Effector memory CD4-positive, alpha-beta T cell (primary cell): ENCODE data around the gene FNDC3B.

ENCODE experiments used
- DNase-seq, 3 donors: peaks; one replicate each; pipeline ENCODE4 v3.0.0-alpha.2; 2020
- H3K27ac ChIP-seq: 2 replicates; pipeline ENCODE4 v1.7.0; 2013; ENCODE audit warnings: mild to moderate bottlenecking, low read length, moderate library complexity; ENCODE audit not compliant: insufficient read depth, poor library complexity, severe bottlenecking
- H3K27me3 ChIP-seq: replicated peaks from 2 replicates; pipeline ENCODE4 v1.7.0; 2013; ENCODE audit warnings: mild to moderate bottlenecking, low read length; ENCODE audit not compliant: insufficient read depth, control insufficient read depth, poor library complexity, severe bottlenecking
- H3K36me3 ChIP-seq: 2 replicates; pipeline ENCODE4 v1.7.0; 2013; ENCODE audit warnings: mild to moderate bottlenecking, low read length, moderate library complexity; ENCODE audit not compliant: control insufficient read depth, insufficient read depth
- H3K4me1 ChIP-seq: 2 replicates; pipeline ENCODE4 v1.7.0; 2013; ENCODE audit warnings: low read length, mild to moderate bottlenecking; ENCODE audit not compliant: control insufficient read depth, insufficient read depth, poor library complexity, severe bottlenecking
- H3K4me3 ChIP-seq: 2 replicates; pipeline ENCODE4 v1.7.0; 2013; ENCODE audit warnings: low read length, low read depth, mild to moderate bottlenecking; ENCODE audit not compliant: insufficient read depth, poor library complexity, severe bottlenecking
- H3K9me3 ChIP-seq: 2 replicates; pipeline ENCODE4 v1.7.0; 2013; ENCODE audit warnings: mild to moderate bottlenecking, low read length, moderate library complexity; ENCODE audit not compliant: control insufficient read depth

FNDC3B gene

GRCh38 chr3:172161133-172161789 lies 121.9 kb downstream of the FNDC3B start:
- H3K9me3 ChIP-seq, result no peaks in the 10 kb centered on the region
- DNase-seq, result no peak
- H3K4me1 ChIP-seq, result no peaks in the 10 kb centered on the region
- H3K27ac ChIP-seq, result no peak overlapping the region
- H3K27me3 ChIP-seq, result no peaks in the 10 kb centered on the region
- H3K4me3 ChIP-seq, result no peak overlapping the region
- H3K36me3 ChIP-seq, result no peaks in the 10 kb centered on the region

- H3K4me1 ChIP-seq, result no peaks in the 10 kb centered on the region
- no peak overlapping the region for H3K27ac ChIP-seq
- H3K9me3 ChIP-seq, result no peaks in the 10 kb centered on the region
- no peaks in the 10 kb centered on the region for H3K27me3 ChIP-seq
- DNase-seq, result no peak
- no peak overlapping the region for H3K4me3 ChIP-seq
- no peaks in the 10 kb centered on the region for H3K36me3 ChIP-seq
Observed at GRCh38 chr3:172161959-172162358, 122.6 kb downstream of the FNDC3B start.

DNA sequence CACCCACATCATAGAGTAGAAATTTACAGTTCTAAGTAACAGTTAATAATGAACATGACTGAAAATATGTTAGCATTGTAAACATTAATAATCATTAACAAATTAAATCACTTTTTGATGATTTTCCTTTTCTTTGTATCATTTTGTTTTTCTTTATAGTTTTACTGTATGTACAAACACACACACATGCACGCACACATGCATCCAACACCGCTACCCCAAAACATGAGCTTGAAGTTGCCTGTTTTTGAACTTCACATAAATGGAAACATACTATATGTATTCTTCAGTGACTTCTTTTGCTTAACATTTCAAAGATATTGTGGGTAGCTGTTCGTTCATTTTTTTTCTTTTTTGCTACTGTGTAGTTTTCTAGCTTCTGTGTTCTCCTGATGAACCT lies 123.9 kb downstream of the FNDC3B start:
- no peak overlapping the region for H3K27ac ChIP-seq
- no peaks in the 10 kb centered on the region for H3K27me3 ChIP-seq
- no peaks in the 10 kb centered on the region for H3K9me3 ChIP-seq
- no peaks in the 10 kb centered on the region for H3K4me1 ChIP-seq
- no peak overlapping the region for H3K4me3 ChIP-seq
- DNase-seq, result no peak
- H3K36me3 ChIP-seq, result no peaks in the 10 kb centered on the region

- Histone ChIP-seq H3K4me1 (no peaks in the 10 kb centered on the region), H3K27ac (no peak overlapping the region), H3K36me3 (no peaks in the 10 kb centered on the region), H3K9me3 (no peaks in the 10 kb centered on the region), H3K27me3 (no peaks in the 10 kb centered on the region), H3K4me3 (no peak overlapping the region)
- no peak for DNase-seq
Observed at GRCh38 chr3:172164620-172165362, 125.4 kb downstream of the FNDC3B start.

DNA sequence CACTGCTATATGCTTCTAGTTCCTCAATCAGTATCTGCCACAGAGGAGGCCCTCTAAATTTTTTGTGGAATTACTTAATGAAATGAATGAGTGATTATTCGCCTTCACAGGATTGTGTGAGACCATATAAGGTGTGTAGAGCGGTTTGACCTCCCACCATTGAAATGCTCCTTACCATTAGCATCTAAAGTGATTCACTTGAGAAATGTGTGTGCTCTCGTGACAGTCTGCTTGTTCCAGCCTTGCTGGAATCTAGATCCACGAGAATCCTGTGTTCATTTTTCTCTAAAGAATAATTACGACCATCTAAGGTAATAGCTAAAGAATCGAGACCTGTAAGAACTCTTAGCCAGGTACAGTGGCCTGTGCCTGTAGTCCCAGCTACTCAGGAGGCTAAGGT lies 126.9 kb downstream of the FNDC3B start:
- Histone ChIP-seq H3K27me3 (no peaks in the 10 kb centered on the region), H3K27ac (no peak overlapping the region)

DNA sequence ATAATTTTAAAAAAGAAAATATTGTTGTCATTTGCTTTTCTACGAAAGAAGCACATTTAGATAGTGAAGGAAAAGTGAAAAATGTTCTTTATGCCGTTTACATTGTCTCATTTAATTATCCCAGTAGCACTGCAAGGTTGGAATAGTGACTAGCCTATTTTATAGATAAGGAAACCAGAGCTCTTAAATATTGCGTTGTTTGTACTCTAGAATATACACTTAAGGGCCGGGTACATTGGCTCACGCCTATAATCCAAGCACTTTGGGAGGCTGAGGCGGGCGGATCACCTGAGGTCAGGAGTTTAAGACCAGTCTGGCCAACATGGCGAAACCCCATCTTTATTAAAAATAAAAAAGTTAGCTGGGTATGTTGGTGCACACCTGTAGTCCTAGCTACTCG lies 127.5 kb downstream of the FNDC3B start:
- no peaks in the 10 kb centered on the region for H3K4me1 ChIP-seq
- H3K27ac ChIP-seq, result no peak overlapping the region
- no peaks in the 10 kb centered on the region for H3K9me3 ChIP-seq
- H3K4me3 ChIP-seq, result no peak overlapping the region
- no peaks in the 10 kb centered on the region for H3K36me3 ChIP-seq
- H3K27me3 ChIP-seq, result no peaks in the 10 kb centered on the region
- no peak for DNase-seq

More for the DNA sequence above, 126.9 kb downstream of the FNDC3B start:
- no peak for DNase-seq
- Histone ChIP-seq H3K4me3 (no peak overlapping the region), H3K36me3 (no peaks in the 10 kb centered on the region), H3K4me1 (no peaks in the 10 kb centered on the region), H3K9me3 (no peaks in the 10 kb centered on the region)

DNA sequence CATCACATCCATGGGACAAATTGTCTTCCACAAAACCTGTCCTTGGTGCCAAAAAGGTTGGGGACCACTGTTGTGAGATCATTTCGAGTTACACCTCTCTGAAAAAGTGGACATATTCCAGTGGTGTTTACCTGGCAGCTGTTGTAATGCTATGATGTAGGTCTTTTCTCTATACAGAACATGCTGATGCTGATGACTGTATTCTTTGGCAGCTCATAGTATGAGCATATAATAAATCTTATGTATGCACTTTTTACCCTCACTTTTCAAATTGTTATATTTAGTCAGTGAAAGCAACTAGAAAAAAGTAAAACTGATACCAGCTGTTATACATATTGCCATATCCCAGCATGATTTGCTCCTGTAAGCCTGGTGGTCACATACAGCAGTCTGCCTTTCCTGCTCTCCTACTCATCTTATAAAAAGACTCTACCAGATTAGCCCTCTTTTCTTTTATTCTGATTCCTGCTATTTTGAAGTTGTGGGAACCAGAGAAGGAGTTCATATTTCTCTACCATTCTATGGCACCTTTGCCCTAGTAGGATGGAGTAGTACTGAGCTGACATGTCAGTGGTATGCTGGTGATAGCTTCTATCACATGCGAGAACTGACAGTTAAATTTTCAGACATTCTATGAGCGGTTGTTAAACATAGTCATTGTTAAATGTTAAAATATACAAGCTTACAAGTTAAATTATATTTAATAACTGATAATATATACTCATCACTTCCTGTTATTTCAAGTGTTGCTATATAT lies 128.7 kb downstream of the FNDC3B start:
- Histone ChIP-seq H3K4me1 (no peaks in the 10 kb centered on the region), H3K27ac (no peak overlapping the region)

DNA sequence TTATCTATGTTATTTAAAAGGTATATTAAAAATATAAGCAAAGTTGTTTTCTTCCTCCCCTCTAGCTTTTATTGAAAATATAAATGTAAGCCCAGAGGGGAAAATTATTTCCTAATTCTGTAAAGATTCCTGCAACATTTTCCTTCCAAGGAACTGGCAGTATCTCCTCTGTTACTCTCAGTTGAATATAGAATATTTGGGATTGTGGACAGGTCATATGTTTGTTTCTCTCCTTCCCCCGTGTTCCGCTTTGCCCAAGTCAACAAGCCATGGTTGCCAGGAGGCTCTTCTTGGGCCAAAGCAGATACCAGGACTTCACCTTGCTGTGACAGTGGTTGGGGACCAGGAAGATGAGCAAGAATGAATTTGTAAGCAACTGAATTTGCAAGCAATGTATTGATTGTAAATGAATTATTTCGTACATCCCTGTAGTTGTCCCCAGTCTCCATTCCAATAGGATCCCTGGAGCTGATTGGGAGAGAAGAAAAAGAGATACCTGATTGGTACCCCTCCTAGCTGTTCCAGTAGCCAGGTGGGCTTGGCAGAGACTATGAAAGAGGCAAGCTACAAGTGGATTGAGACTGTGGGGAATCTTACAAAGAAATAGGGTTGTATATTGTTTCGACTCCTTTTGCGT lies 130.8 kb downstream of the FNDC3B start:
- no peak for DNase-seq
- Histone ChIP-seq H3K9me3 (no peaks in the 10 kb centered on the region), H3K27me3 (no peaks in the 10 kb centered on the region), H3K27ac (no peak overlapping the region), H3K4me3 (no peak overlapping the region), H3K36me3 (no peaks in the 10 kb centered on the region), H3K4me1 (no peaks in the 10 kb centered on the region)

More for the DNA sequence above, 128.7 kb downstream of the FNDC3B start:
- H3K36me3 ChIP-seq, result no peaks in the 10 kb centered on the region
- H3K9me3 ChIP-seq, result no peaks in the 10 kb centered on the region
- H3K27me3 ChIP-seq, result no peaks in the 10 kb centered on the region
- no peak for DNase-seq
- H3K4me3 ChIP-seq, result no peak overlapping the region

- no peaks in the 10 kb centered on the region for H3K36me3 ChIP-seq
- H3K4me1 ChIP-seq, result no peaks in the 10 kb centered on the region
- H3K27me3 ChIP-seq, result no peaks in the 10 kb centered on the region
- no peak for DNase-seq
- H3K27ac ChIP-seq, result no peak overlapping the region
- H3K4me3 ChIP-seq, result no peak overlapping the region
- H3K9me3 ChIP-seq, result no peaks in the 10 kb centered on the region
Observed at GRCh38 chr3:172170841-172171240, 131.5 kb downstream of the FNDC3B start.
